Fibroblast of gingiva (primary cell): ENCODE measurements around the gene FSTL4.

ENCODE experiments used
- DNase-seq: peaks from one replicate; pipeline ENCODE4 v3.0.0-alpha.2; 2011; ENCODE audit warnings: low read depth

The FSTL4 gene

GRCh38 chr5:133384903-133385302, 227.4 kb downstream of the FSTL4 start:
- DNase-seq = no peak

- no peak for DNase-seq
Observed at GRCh38 chr5:133384120-133384855, 228.1 kb downstream of the FSTL4 start.

GRCh38 chr5:133383580-133383939, 228.8 kb downstream of the FSTL4 start:
- DNase-seq = no peak

- no peak for DNase-seq
Observed at GRCh38 chr5:133382661-133383579, 229.4 kb downstream of the FSTL4 start.

GRCh38 chr5:133381571-133382365, 230.6 kb downstream of the FSTL4 start:
- no peak for DNase-seq

GRCh38 chr5:133381041-133381440, 231.3 kb downstream of the FSTL4 start:
- no peak for DNase-seq

- DNase-seq = no peak
Observed at GRCh38 chr5:133377736-133378135, 234.6 kb downstream of the FSTL4 start.

GRCh38 chr5:133376986-133377385, 235.4 kb downstream of the FSTL4 start:
- no peak for DNase-seq

GRCh38 chr5:133373121-133373870, 239.0 kb downstream of the FSTL4 start:
- DNase-seq = no peak

- no peak for DNase-seq
Observed at GRCh38 chr5:133372293-133372937, 239.9 kb downstream of the FSTL4 start.

GRCh38 chr5:133371371-133372155, 240.8 kb downstream of the FSTL4 start:
- no peak for DNase-seq

- DNase-seq = no peak
Observed at GRCh38 chr5:133370904-133371303, 241.4 kb downstream of the FSTL4 start.

GRCh38 chr5:133370036-133370831, 242.1 kb downstream of the FSTL4 start:
- DNase-seq = no peak

GRCh38 chr5:133368916-133369783, 243.2 kb downstream of the FSTL4 start:
- DNase-seq = no peak

GRCh38 chr5:133367984-133368383, 244.4 kb downstream of the FSTL4 start:
- DNase-seq = no peak

- no peak for DNase-seq
Observed at GRCh38 chr5:133367071-133367786, 245.1 kb downstream of the FSTL4 start.

- DNase-seq = no peak
Observed at GRCh38 chr5:133366438-133366837, 245.9 kb downstream of the FSTL4 start.

GRCh38 chr5:133365738-133366137, 246.6 kb downstream of the FSTL4 start:
- no peak for DNase-seq
